NT2/D1 (cell line): Measurements from ENCODE around the gene PLCB3.
A peak's percentile ranks its signal among the peaks of the same experiment; 100 is the strongest.
"Not testable (repeated sequence)": the region's sequence is repeated elsewhere in the genome, so short reads cannot be mapped to it uniquely, and the experiment has no call there.

Source experiments
- DNase-seq: peaks from one replicate; pipeline ENCODE4 v3.0.0-alpha.2; 2011; ENCODE audit warnings: low read depth, low spot score
- H3K27me3 ChIP-seq: 2 replicates; pipeline ENCODE4 v1.6.0; 2011; ENCODE audit warnings: mild to moderate bottlenecking; ENCODE audit not compliant: insufficient read length, insufficient read depth
- H3K36me3 ChIP-seq: 2 replicates; pipeline ENCODE4 v1.6.1; 2011; ENCODE audit warnings: mild to moderate bottlenecking, low read length, mixed read lengths; ENCODE audit not compliant: insufficient read depth, insufficient read length
- H3K4me1 ChIP-seq: 2 replicates; pipeline ENCODE4 v1.5.1; 2011; ENCODE audit not compliant: insufficient read depth, insufficient read length
- H3K4me3 ChIP-seq: 2 replicates; pipeline ENCODE4 v1.5.1; 2011; ENCODE audit warnings: low read depth; ENCODE audit not compliant: insufficient read length
- H3K9ac ChIP-seq: 2 replicates; pipeline ENCODE4 v1.6.0; 2011; ENCODE audit warnings: low read depth; ENCODE audit not compliant: insufficient read length
- H3K9me3 ChIP-seq: 2 replicates; pipeline ENCODE4 v1.5.1; 2011; ENCODE audit warnings: mild to moderate bottlenecking, low read length; ENCODE audit not compliant: insufficient read depth
- SUZ12 ChIP-seq: IDR thresholded peaks from 2 replicates; pipeline ENCODE4 v1.6.1; 2011; ENCODE audit not compliant: insufficient read length, insufficient read depth; ENCODE audit errors: extremely low read depth
- YY1 ChIP-seq: IDR thresholded peaks from 2 replicates; pipeline ENCODE4 v1.6.1; 2011; ENCODE audit not compliant: insufficient read length, insufficient read depth
- ZNF274 ChIP-seq: IDR thresholded peaks from 2 replicates; pipeline ENCODE4 v1.6.1; 2011; ENCODE audit warnings: mild to moderate bottlenecking, low read depth, low read length

Gene PLCB3

DNA sequence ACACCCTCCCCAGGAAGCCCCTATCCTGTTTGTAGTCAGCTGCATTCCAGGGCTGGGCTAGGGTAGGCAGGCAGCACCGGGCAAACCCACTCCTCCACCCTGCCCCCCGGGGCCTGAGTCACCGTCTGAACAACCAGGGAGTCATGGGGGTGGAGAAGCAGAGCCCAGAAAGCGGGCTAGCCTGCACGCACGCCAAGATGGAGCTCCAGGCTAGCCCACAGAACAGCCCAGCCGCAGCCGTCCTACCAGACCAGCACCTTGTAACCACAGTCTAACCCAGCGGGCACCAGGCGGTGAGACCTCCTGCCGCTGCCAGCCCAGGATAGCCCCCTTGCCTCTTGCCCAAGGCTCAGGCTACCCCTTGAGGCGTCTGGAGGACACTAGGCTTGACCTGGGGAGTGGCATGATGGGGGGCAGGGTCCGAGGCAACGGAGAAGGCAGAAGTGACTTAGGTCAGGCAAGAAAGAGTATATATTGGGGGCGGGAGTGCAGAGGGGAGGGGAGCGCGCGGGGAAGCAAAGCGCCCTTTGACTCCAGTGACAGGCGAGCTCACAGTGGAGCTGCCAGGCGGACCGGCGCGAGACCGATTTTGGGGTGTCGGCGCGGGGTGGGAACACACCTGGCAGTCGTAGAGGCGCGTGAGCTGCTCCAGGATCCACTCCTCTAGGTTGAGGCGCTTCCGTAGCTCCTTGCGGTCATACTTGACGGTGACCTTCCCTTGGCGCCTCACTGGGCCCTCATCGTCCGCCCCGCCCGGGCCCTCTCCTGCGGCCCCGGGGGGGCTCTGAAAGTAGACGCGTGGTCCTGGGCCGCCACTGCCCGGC lies 5.3 kb upstream of the PLCB3 start:
- H3K36me3 ChIP-seq = peaks cover 34% of the 10 kb centered on the region
- H3K4me3 ChIP-seq = peak overlapping the region; percentile 88
- H3K9me3 ChIP-seq = no peaks in the 10 kb centered on the region
- H3K4me1 ChIP-seq = peaks cover 44% of the 10 kb centered on the region
- no peak for DNase-seq
- H3K9ac ChIP-seq = peak overlapping the region; percentile 96
- H3K27me3 ChIP-seq = no peaks in the 10 kb centered on the region
- no peak for TF ChIP-seq SUZ12

DNA sequence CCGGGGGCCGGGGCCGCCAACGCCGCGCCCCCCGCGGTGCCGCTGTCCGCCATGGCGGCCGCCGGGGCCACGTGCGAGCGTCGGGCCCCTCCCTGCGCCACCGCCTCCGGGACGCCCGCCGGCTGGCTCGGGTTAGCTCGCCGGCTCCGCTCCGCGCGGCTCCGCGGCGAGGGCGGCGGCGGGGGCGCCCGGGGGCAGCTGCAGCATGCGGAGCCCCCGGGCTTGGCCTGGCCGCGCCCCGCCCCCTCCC lies 4.8 kb upstream of the PLCB3 start:
- H3K9me3 ChIP-seq, H3K27me3 ChIP-seq, DNase-seq: not testable (repeated sequence)
- H3K4me1 ChIP-seq = peaks cover 44% of the 10 kb centered on the region
- peaks cover 34% of the 10 kb centered on the region for H3K36me3 ChIP-seq
- peak overlapping the region; percentile 88 for H3K4me3 ChIP-seq
- H3K9ac ChIP-seq = peak overlapping the region; percentile 96

DNA sequence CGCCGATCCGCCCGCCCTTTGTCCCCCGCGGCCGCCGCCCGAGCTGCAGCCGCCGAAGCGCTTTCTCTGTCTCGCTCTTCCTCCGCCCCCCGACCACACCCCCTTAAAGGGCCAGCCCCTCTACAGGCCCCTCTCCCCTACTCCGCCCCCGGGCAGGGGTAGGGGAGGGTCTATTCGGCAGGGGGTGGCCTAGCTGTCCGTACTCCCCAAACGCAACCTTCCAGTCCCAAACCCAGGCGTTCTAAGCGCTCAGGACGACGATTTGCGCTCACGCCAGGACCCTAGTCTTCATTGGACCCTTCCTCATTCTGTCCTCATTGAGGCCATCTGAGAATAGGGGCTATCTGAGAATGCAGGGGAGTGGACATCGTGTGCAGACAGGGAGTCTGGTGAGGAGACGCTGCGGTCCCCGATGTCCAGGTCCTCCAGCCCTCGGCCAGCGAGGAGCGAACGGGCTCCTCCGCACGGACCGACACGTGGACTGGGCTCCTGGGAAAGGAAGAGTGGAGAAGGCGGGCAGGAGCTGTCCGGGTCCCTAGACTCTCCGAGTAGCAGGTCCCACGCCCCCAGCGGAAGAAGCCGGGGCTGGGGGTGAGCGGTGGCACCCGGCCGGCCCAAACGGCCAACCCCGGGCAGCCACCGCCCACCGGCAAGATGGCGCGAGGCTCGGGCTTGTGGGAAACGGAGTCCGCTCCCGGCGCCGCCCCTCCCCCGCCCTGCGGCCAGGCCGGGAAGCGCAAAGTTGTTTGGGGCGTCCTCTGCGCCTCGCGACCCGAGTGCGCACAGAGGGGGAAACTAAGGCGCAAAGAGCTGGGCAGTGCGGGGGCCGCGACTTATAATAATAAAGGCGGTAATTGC lies 4.2 kb upstream of the PLCB3 start, which contains the start of gene PPP1R14B:
Gene PPP1R14B, minus strand, starts transcription at position 73 of the 858 bp plus-strand sequence. CDS start 270 bp downstream, outside the sequence.
- Histone ChIP-seq H3K4me3 (peak within 1 kb of the TSS; percentile 88), H3K27me3 (no peaks in the 10 kb centered on the region), H3K36me3 (peaks cover 34% of the 10 kb centered on the region), H3K9me3 (no peaks in the 10 kb centered on the region), H3K9ac (peak within 1 kb of the TSS; percentile 96), H3K4me1 (peaks cover 46% of the 10 kb centered on the region)
- DNase-seq = no peak
- no peak for TF ChIP-seq ZNF274
- peak; percentile 83 for TF ChIP-seq YY1

DNA sequence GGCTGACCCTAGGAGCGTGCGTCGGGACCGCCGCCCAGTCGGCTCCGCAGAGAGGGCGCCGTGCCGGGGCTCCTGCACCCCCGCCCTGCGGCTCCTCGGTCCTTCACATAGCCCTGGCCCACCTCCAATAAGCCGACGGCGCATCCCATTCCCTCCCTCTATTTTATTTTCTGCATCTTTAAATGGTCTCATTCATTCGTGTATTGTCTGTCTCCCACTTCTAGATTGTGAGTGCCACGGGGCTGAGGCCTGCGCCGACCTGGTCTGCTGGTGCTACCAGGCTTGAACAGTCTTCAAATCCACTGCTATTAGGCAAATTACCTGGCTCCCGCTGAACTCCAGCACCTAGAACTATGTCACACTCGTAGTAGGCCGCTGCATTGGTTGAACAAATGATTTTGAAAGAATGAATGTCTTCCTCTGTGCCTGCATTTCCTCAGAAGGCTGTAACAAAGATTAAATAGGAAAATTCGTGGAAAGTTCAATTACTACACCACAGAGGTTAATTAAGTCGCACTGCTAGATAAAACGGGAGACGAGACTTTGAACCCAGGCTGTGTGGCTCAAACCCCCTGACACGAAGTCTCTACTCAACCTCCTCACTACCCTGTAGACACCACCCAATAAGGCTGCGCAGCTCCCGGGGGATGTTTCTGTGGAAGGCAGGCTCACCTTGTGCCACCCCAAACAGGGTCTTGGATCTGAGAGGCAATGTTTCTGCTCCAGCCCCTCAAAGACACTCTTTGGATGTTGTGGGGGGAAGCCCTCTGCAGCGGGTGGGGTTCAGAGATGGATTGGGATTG lies 3.4 kb upstream of the PLCB3 start:
- Histone ChIP-seq H3K4me3 (peak overlapping the region; percentile 81), H3K9ac (peak overlapping the region; percentile 90), H3K4me1 (peaks cover 47% of the 10 kb centered on the region), H3K9me3 (no peaks in the 10 kb centered on the region), H3K36me3 (peaks cover 31% of the 10 kb centered on the region), H3K27me3 (no peaks in the 10 kb centered on the region)
- TF ChIP-seq ZNF274 = no peak
- TF ChIP-seq YY1 = no peak
- TF ChIP-seq SUZ12 = no peak
- DNase-seq = no peak

DNA sequence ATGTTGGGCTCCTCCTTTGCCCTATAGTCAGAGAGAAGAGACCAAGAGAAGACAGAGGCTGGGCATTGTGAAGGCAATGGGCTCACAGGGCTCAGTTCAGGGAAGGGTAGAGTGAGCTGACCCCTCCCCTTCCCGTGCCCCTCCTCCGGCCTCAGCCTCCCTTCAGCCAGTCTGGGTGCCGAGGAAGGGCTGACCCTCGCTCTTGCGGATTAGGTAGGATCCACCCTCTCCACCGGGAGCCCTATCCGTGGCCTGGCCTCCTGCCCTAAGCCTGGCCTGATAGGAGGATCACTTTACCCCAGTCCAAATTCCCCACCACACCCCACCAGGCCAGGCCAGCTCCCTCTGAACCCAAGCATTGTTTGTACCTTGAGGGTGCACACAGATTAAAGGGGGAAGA lies 2.8 kb upstream of the PLCB3 start:
- no peak for TF ChIP-seq ZNF274
- Histone ChIP-seq H3K9ac (peak overlapping the region; percentile 90), H3K36me3 (peaks cover 31% of the 10 kb centered on the region), H3K27me3 (no peaks in the 10 kb centered on the region), H3K4me1 (peaks cover 45% of the 10 kb centered on the region), H3K9me3 (no peaks in the 10 kb centered on the region), H3K4me3 (no peak overlapping the region)
- no peak for DNase-seq

DNA sequence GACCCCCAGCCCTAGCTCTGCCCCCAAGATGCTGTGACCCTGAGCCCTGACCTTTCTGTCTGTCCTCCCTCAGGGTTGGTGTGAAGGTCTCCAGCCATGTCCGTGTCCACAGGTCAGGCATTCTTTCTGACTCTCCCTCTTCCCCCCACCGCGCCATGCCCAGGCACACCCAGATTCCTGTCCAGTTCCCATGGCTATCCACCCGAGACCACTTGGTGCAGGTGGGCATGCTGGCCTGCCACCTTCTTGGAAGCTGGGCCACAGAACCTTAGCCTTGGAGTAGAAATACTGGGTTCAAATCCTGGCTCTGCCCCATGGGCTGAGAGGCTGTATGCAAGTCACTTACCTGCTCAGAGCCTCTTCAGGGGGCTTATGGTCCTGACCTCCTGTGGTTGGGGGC lies 2.3 kb upstream of the PLCB3 start:
- TF ChIP-seq SUZ12 = no peak
- no peak for TF ChIP-seq YY1
- no peak for TF ChIP-seq ZNF274
- peaks cover 42% of the 10 kb centered on the region for H3K4me1 ChIP-seq
- no peaks in the 10 kb centered on the region for H3K27me3 ChIP-seq
- no peak for DNase-seq
- no peaks in the 10 kb centered on the region for H3K9me3 ChIP-seq
- no peak overlapping the region for H3K4me3 ChIP-seq
- H3K36me3 ChIP-seq = peaks cover 30% of the 10 kb centered on the region
- peak overlapping the region; percentile 90 for H3K9ac ChIP-seq
